Tibial nerve (tissue), 3 donors: ENCODE results near the gene KDM8.

Experiments used
- CTCF ChIP-seq, 5 experiments: fragments of 200-600 bp in 3 of 5; fragments of 450-650 bp in 2 of 5; sonication (generic) in 3 of 5; IDR thresholded peaks; one replicate each; pipeline ENCODE4 v1.5.1; 2016 to 2019; ENCODE audit warnings: antibody characterized with exemption in 5 of 5, mild to moderate bottlenecking in 3 of 5, moderate library complexity in 2 of 5
- POLR2A ChIP-seq, 2 donors: fragments of 450-650 bp; IDR thresholded peaks; one replicate each; pipeline ENCODE4 v1.6.1; 2017; ENCODE audit warnings: antibody characterized with exemption in 2 of 2, mild to moderate bottlenecking in 2 of 2, moderate library complexity in 2 of 2

GRCh38 chr16:27209591-27209990 lies 6.3 kb downstream of the KDM8 start:
- no peak for TF ChIP-seq CTCF (IDR thresholded peaks at IDR 0.05)
- no peak for TF ChIP-seq POLR2A (IDR thresholded peaks at IDR 0.05)
